Ishikawa (cell line): ENCODE data around the gene WIPF2.

Source experiments
- CEBPB ChIP-seq: IDR thresholded peaks from 2 replicates; pipeline ENCODE4 v1.6.1; 2012
- CREB1 ChIP-seq: IDR thresholded peaks from 2 replicates; pipeline ENCODE4 v1.6.1; 2012; ENCODE audit warnings: low read depth
- EGR1 ChIP-seq: IDR thresholded peaks from 2 replicates; pipeline ENCODE4 v1.6.1; 2012
- EP300 ChIP-seq: IDR thresholded peaks from 2 replicates; pipeline ENCODE4 v1.6.1; 2012; ENCODE audit warnings: borderline replicate concordance
- FOXM1 ChIP-seq: IDR thresholded peaks from 2 replicates; pipeline ENCODE4 v1.6.1; 2012; ENCODE audit warnings: low read depth, borderline replicate concordance
- MAX ChIP-seq: IDR thresholded peaks from 2 replicates; pipeline ENCODE4 v1.6.1; 2012
- NFIC ChIP-seq: IDR thresholded peaks from 2 replicates; pipeline ENCODE4 v1.6.1; 2012
- RAD21 ChIP-seq: IDR thresholded peaks from 2 replicates; pipeline ENCODE4 v1.6.1; 2012; ENCODE audit warnings: low read depth
- REST ChIP-seq: IDR thresholded peaks from 2 replicates; pipeline ENCODE4 v1.6.1; 2012; ENCODE audit warnings: low read depth, mild to moderate bottlenecking
- TAF1 ChIP-seq: IDR thresholded peaks from 2 replicates; pipeline ENCODE4 v1.6.1; 2012; ENCODE audit warnings: low read depth, mild to moderate bottlenecking
- TCF12 ChIP-seq: IDR thresholded peaks from 2 replicates; pipeline ENCODE4 v1.6.1; 2012; ENCODE audit warnings: low read depth
- TEAD4 ChIP-seq: IDR thresholded peaks from 2 replicates; pipeline ENCODE4 v1.6.1; 2012
- USF1 ChIP-seq: IDR thresholded peaks from 2 replicates; pipeline ENCODE4 v1.6.1; 2012
- YY1 ChIP-seq: IDR thresholded peaks from 2 replicates; pipeline ENCODE4 v1.6.1; 2012; ENCODE audit warnings: low read depth
- ZBTB7A ChIP-seq: IDR thresholded peaks from 2 replicates; pipeline ENCODE4 v1.6.1; 2012; ENCODE audit warnings: low read depth

The WIPF2 gene

GRCh38 chr17:40203131-40203530, 16.0 kb upstream of the WIPF2 start:
- no peak for TF ChIP-seq EP300
- no peak for TF ChIP-seq TAF1
- no peak for TF ChIP-seq CREB1
- no peak for TF ChIP-seq NFIC

GRCh38 chr17:40209404-40210093, 9.6 kb upstream of the WIPF2 start:
- TF ChIP-seq FOXM1, result no peak
- TF ChIP-seq YY1, result no peak
- TF ChIP-seq MAX, result no peak
- no peak for TF ChIP-seq RAD21
- no peak for TF ChIP-seq CREB1
- TF ChIP-seq EP300, result no peak
- no peak for TF ChIP-seq USF1
- no peak for TF ChIP-seq TAF1
- TF ChIP-seq ZBTB7A, result no peak
- TF ChIP-seq EGR1, result no peak
- no peak for TF ChIP-seq CEBPB
- no peak for TF ChIP-seq REST
- no peak for TF ChIP-seq TEAD4
- no peak for TF ChIP-seq NFIC
- TF ChIP-seq TCF12, result no peak

GRCh38 chr17:40218006-40218739, 931 bp upstream of the WIPF2 start:
- TF ChIP-seq REST (no peak), EGR1 (no peak), CREB1 (no peak), ZBTB7A (no peak), USF1 (no peak), NFIC (no peak), MAX (no peak), TEAD4 (no peak), FOXM1 (no peak), CEBPB (no peak), TCF12 (no peak)

- 0 out of 2 replicates have a peak, but pooled peaks have one; percentile 32 for TF ChIP-seq ZBTB7A
- no peak for TF ChIP-seq TEAD4
Measured at GRCh38 chr17:40219594-40220338, 662 bp downstream of the WIPF2 start.

GRCh38 chr17:40224718-40225550, 5.8 kb downstream of the WIPF2 start:
- no peak for TF ChIP-seq TAF1
- TF ChIP-seq YY1, result no peak
- TF ChIP-seq EGR1, result no peak
- no peak for TF ChIP-seq MAX
- TF ChIP-seq EP300, result no peak
- no peak for TF ChIP-seq NFIC
- no peak for TF ChIP-seq TEAD4
- TF ChIP-seq ZBTB7A, result no peak
- TF ChIP-seq RAD21, result no peak
- no peak for TF ChIP-seq CREB1
- TF ChIP-seq TCF12, result no peak
- TF ChIP-seq FOXM1, result no peak
